MM.1S (cell line): ENCODE measurements around the gene CIRBP.

Experiments used
- CTCF ChIP-seq: fragments of 300-600 bp; sonication (generic); IDR thresholded peaks from 2 replicates; pipeline ENCODE4 v1.5.1; 2016; ENCODE audit warnings: antibody characterized with exemption, low read length, mixed read lengths
- EZH2phosphoT487 ChIP-seq: fragments of 300-600 bp; sonication (generic); IDR thresholded peaks from 2 replicates; pipeline ENCODE4 v1.6.1; 2018; ENCODE audit warnings: antibody characterized with exemption, low read length

GRCh38 chr19:1241417-1242095, 27.6 kb upstream of the CIRBP start, which contains the start of gene ATP5F1D:
- TF ChIP-seq EZH2phosphoT487, result no peak
- TF ChIP-seq CTCF, result no peak
